Adipocyte (in vitro differentiated cells): ENCODE measurements around the gene CNPY1.

Experiments used
- DNase-seq: peaks from one replicate; pipeline ENCODE4 v3.0.0-alpha.2; 2015; ENCODE audit warnings: low read depth
- H3K27me3 ChIP-seq: replicated peaks from 2 replicates; pipeline ENCODE4 v1.7.0; 2013; ENCODE audit warnings: mild to moderate bottlenecking, low read length, moderate library complexity; ENCODE audit not compliant: control insufficient read depth, insufficient read depth
- H3K36me3 ChIP-seq: 2 replicates; pipeline ENCODE4 v1.7.0; 2013; ENCODE audit warnings: low read length, mild to moderate bottlenecking, moderate library complexity; ENCODE audit not compliant: control insufficient read depth, insufficient read depth, severe bottlenecking
- H3K4me1 ChIP-seq: 2 replicates; pipeline ENCODE4 v1.7.0; 2013; ENCODE audit warnings: mild to moderate bottlenecking, low read length, moderate library complexity; ENCODE audit not compliant: control insufficient read depth, insufficient read depth
- H3K4me3 ChIP-seq: 2 replicates; pipeline ENCODE4 v1.7.0; 2013; ENCODE audit warnings: mild to moderate bottlenecking, low read length, moderate library complexity
- H3K9ac ChIP-seq: 2 replicates; pipeline ENCODE4 v1.7.0; 2013; ENCODE audit warnings: mild to moderate bottlenecking, low read length, moderate library complexity
- H3K9me3 ChIP-seq: 2 replicates; pipeline ENCODE4 v1.7.0; 2013; ENCODE audit warnings: mild to moderate bottlenecking, low read length, moderate library complexity; ENCODE audit not compliant: control insufficient read depth

CNPY1 gene

GRCh38 chr7:155576900-155577508 is 30.6 kb upstream of the CNPY1 start:
- Histone ChIP-seq H3K4me1 (no peaks in the 10 kb centered on the region), H3K27me3 (peaks cover 28% of the 10 kb centered on the region), H3K36me3 (no peaks in the 10 kb centered on the region), H3K9ac (no peak overlapping the region), H3K9me3 (no peaks in the 10 kb centered on the region), H3K4me3 (no peak overlapping the region)
- DNase-seq, result no peak

- Histone ChIP-seq H3K9me3 (no peaks in the 10 kb centered on the region), H3K9ac (no peak overlapping the region), H3K4me3 (no peak overlapping the region), H3K36me3 (no peaks in the 10 kb centered on the region), H3K27me3 (peaks cover 33% of the 10 kb centered on the region), H3K4me1 (no peaks in the 10 kb centered on the region)
- DNase-seq, result no peak
These were observed 30.1 kb upstream of the CNPY1 start for GRCh38 chr7:155576416-155576815.

- no peaks in the 10 kb centered on the region for H3K9me3 ChIP-seq
- no peak for DNase-seq
- H3K4me3 ChIP-seq, result no peak overlapping the region
- peaks cover 18% of the 10 kb centered on the region for H3K27me3 ChIP-seq
- H3K9ac ChIP-seq, result no peak overlapping the region
- H3K36me3 ChIP-seq, result no peaks in the 10 kb centered on the region
- no peaks in the 10 kb centered on the region for H3K4me1 ChIP-seq
These were observed 28.4 kb upstream of the CNPY1 start for GRCh38 chr7:155574556-155575290.

GRCh38 chr7:155571581-155572345 is 25.4 kb upstream of the CNPY1 start:
- Histone ChIP-seq H3K4me1 (no peaks in the 10 kb centered on the region), H3K4me3 (no peak overlapping the region), H3K9ac (no peak overlapping the region), H3K36me3 (no peaks in the 10 kb centered on the region), H3K9me3 (no peaks in the 10 kb centered on the region), H3K27me3 (peaks cover 34% of the 10 kb centered on the region)
- DNase-seq, result no peak

GRCh38 chr7:155570991-155571390 is 24.6 kb upstream of the CNPY1 start:
- peaks cover 37% of the 10 kb centered on the region for H3K27me3 ChIP-seq
- H3K36me3 ChIP-seq, result no peaks in the 10 kb centered on the region
- H3K4me3 ChIP-seq, result no peak overlapping the region
- H3K4me1 ChIP-seq, result no peaks in the 10 kb centered on the region
- DNase-seq, result no peak
- no peaks in the 10 kb centered on the region for H3K9me3 ChIP-seq
- no peak overlapping the region for H3K9ac ChIP-seq

- Histone ChIP-seq H3K4me1 (no peaks in the 10 kb centered on the region), H3K27me3 (peaks cover 37% of the 10 kb centered on the region), H3K9ac (no peak overlapping the region), H3K4me3 (no peak overlapping the region), H3K9me3 (no peaks in the 10 kb centered on the region), H3K36me3 (no peaks in the 10 kb centered on the region)
- no peak for DNase-seq
These were observed 24.0 kb upstream of the CNPY1 start for GRCh38 chr7:155570171-155570958.

GRCh38 chr7:155569681-155570080 is 23.3 kb upstream of the CNPY1 start:
- Histone ChIP-seq H3K9ac (no peak overlapping the region), H3K4me3 (no peak overlapping the region), H3K4me1 (no peaks in the 10 kb centered on the region), H3K36me3 (no peaks in the 10 kb centered on the region), H3K27me3 (peaks cover 42% of the 10 kb centered on the region), H3K9me3 (no peaks in the 10 kb centered on the region)
- DNase-seq, result no peak

- Histone ChIP-seq H3K36me3 (no peaks in the 10 kb centered on the region), H3K9ac (no peak overlapping the region), H3K9me3 (no peaks in the 10 kb centered on the region), H3K4me3 (no peak overlapping the region), H3K4me1 (no peaks in the 10 kb centered on the region), H3K27me3 (peaks cover 47% of the 10 kb centered on the region)
- no peak for DNase-seq
These were observed 22.6 kb upstream of the CNPY1 start for GRCh38 chr7:155568842-155569494.

- Histone ChIP-seq H3K9me3 (no peaks in the 10 kb centered on the region), H3K36me3 (no peaks in the 10 kb centered on the region), H3K27me3 (peaks cover 47% of the 10 kb centered on the region), H3K4me1 (no peaks in the 10 kb centered on the region), H3K4me3 (no peak overlapping the region), H3K9ac (no peak overlapping the region)
- DNase-seq, result no peak
These were observed 21.9 kb upstream of the CNPY1 start for GRCh38 chr7:155568333-155568660.

- H3K4me1 ChIP-seq, result no peaks in the 10 kb centered on the region
- H3K27me3 ChIP-seq, result peaks cover 47% of the 10 kb centered on the region
- no peak for DNase-seq
- H3K36me3 ChIP-seq, result no peaks in the 10 kb centered on the region
- no peak overlapping the region for H3K9ac ChIP-seq
- H3K4me3 ChIP-seq, result no peak overlapping the region
- H3K9me3 ChIP-seq, result no peaks in the 10 kb centered on the region
These were observed 21.4 kb upstream of the CNPY1 start for GRCh38 chr7:155567646-155568332.
